Uterus (tissue), 2 donors: ENCODE measurements around the gene CDH13.

ENCODE experiments used
- CTCF ChIP-seq, 4 experiments: fragments of 200-600 bp in 2 of 4; fragments of 450-650 bp in 2 of 4; sonication (generic) in 2 of 4; IDR thresholded peaks; one replicate each; pipeline ENCODE4 v1.5.1; 2016 to 2019; ENCODE audit warnings: antibody characterized with exemption in 4 of 4, mild to moderate bottlenecking in 2 of 4, moderate library complexity in 1 of 4
- POLR2A ChIP-seq, 2 donors: fragments of 450-650 bp; IDR thresholded peaks; one replicate each; pipeline ENCODE4 v1.6.1; 2016; ENCODE audit warnings: antibody characterized with exemption in 2 of 2, mild to moderate bottlenecking in 1 of 2, moderate library complexity in 1 of 2

DNA sequence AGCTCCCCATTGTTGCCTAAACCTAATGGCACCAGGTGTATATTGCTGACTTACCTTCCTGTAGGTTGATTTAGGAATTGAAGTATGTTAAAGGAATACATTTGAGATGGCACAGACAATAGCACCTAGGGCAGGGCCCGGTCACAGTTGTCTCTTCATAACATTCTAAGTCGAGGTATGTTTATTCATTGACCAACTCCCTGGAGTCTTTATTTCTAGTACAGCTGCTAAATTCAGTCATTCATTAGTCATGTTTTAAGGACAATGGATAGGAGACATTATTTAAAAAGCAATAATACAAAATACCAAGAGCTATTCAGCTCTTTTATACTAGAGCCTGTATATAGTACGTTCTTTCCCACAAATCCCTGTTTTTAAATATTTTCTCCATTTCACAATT lies 811.6 kb downstream of the CDH13 start:
- no peak for TF ChIP-seq CTCF (IDR thresholded peaks at IDR 0.05)
- TF ChIP-seq POLR2A (IDR thresholded peaks at IDR 0.05): no peak
